ENCODE results near the gene NECTIN1.
A peak's percentile ranks its signal among the peaks of the same experiment; 100 is the strongest.

Gene NECTIN1, protein sequence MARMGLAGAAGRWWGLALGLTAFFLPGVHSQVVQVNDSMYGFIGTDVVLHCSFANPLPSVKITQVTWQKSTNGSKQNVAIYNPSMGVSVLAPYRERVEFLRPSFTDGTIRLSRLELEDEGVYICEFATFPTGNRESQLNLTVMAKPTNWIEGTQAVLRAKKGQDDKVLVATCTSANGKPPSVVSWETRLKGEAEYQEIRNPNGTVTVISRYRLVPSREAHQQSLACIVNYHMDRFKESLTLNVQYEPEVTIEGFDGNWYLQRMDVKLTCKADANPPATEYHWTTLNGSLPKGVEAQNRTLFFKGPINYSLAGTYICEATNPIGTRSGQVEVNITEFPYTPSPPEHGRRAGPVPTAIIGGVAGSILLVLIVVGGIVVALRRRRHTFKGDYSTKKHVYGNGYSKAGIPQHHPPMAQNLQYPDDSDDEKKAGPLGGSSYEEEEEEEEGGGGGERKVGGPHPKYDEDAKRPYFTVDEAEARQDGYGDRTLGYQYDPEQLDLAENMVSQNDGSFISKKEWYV

DNA sequence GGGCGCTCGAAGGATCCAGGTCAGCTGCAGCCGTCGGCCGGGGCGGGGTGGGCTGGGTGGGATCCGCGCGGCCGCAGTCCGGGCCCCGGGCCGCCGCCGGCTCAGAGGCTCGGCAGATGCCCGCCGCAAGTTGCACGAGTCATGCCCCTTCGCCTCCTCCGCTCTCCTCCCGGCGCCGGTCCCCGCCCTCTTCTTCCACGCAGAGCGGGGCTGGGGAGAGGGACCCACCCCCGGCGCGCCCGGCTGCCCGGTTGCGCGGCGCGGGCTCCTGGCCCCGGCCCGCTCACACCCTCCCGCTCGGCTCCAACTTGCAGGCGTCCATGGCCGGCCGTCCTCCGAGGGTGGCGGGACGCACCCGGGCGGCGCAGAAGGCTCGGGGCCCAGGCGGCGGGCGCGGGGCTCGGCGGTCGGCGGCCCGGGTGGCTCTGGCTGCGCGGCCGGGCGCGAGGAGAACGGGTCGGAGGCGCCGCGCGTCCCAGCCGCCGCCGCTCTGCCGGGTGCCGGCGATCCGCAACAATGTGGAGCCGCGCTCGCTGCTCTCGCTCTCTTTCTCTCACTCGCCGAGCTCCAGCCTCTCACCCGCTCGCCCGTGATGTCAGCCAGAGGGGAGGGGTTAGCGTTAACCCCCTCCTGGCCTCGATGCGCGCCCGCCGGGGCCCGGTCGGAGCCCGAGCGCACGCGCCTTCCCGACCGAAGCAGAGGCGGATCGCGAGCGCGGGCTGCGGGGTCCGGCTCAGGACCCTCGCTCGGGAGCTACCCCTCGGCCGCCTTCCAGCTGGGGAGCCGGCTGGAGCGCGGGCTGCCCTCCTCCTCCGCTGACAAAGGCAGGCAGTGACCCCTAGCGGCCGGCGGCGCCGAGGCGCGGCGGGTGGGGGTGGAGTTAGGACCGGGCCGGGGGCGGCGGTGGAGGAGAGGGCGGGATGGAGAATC, at the start of gene NECTIN1:
TSS of gene NECTIN1 (minus strand) at position 550 of the 930 bp plus-strand sequence. CDS start 647 bp downstream, outside the sequence.
- Mint-ChIP-seq H3K4me3 (peak within 1 kb of the TSS; percentile 87), H3K9me3 (no peaks in the 10 kb centered on the region), H3K36me3 (ENCODE audit: low read depth) (no peaks in the 10 kb centered on the region), H3K27ac (peak within 1 kb of the TSS; percentile 86), H3K4me1 (ENCODE audit: low read depth) (peaks cover 43% of the 10 kb centered on the region), H3K27me3 (peaks cover 38% of the 10 kb centered on the region)
- intact Hi-C loops (cut with micrococcal nuclease): loop anchor here (1.0 kb wide), 1 partner anchor 63 kb away; no protein-coding TSS in a partner anchor

DNA sequence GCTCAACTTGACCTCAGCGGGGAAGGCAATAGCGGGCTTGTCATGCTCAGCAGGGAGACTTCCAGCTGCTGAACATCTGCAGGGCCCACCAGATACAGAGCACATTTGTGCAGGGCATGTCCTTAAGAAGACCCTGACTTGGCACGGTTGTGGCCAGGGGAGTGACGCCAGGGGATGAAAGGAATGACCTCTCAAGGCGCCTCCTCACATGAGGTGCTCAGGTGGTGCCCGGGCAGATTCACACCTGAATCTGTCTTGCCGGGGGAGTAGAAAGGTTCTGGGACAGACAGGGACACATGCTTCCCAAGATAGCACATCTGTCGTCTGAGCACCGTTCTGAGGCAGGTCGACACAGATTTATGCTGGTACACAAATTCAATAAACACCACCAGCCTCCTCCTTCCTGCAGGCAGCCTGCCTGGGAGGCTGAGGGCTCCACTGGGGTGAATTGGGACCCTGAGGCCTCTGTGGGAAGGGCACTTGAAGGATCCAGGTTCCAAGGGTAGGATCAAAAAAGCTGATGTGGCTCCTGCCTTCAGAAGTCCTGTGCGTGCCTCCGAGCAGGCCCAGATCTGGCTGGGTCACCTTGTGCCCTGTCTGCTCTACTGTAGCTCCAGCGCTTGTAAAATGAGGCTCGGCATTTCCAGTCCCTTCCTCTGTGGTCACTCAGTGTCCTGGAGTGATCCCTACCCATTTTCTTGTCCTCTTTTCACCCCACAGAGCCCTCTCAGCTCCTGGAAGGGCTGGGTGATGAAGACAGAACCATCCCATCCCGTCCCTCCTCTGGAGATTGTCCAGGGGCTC, 49.6 kb upstream of the NECTIN1 start:
- H3K4me1 Mint-ChIP-seq (ENCODE audit: low read depth): no peaks in the 10 kb centered on the region
- no peak overlapping the region for H3K27ac Mint-ChIP-seq
- peaks cover under 1% of the 10 kb centered on the region for H3K9me3 Mint-ChIP-seq
- no peak overlapping the region for H3K4me3 Mint-ChIP-seq
- H3K27me3 Mint-ChIP-seq: peaks cover 20% of the 10 kb centered on the region
- intact Hi-C loops (cut with micrococcal nuclease): no loop called here
- no peaks in the 10 kb centered on the region for H3K36me3 Mint-ChIP-seq (ENCODE audit: low read depth)

DNA sequence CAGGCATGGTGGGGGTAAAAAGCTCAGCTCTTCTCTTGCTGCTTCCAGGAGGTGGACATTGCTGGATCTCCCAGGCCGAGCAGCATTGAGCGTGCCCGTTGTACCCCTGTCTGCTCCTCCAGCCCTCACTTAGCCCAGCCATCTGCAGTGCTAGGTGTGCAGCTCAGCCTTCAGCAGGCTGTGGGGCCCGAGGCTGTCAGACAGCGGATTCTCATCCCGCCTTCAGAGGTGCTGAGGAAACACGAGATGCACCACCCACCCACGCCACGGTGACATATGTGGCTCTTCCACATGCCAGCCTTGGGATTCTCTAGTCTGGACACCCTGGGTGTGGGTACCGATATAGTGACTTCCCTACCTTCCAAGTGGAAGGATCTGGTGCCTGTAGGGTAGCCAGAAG, 48.9 kb upstream of the NECTIN1 start:
- intact Hi-C loops (cut with micrococcal nuclease): no loop called here
- H3K9me3 Mint-ChIP-seq: no peaks in the 10 kb centered on the region
- no peaks in the 10 kb centered on the region for H3K4me1 Mint-ChIP-seq (ENCODE audit: low read depth)

DNA sequence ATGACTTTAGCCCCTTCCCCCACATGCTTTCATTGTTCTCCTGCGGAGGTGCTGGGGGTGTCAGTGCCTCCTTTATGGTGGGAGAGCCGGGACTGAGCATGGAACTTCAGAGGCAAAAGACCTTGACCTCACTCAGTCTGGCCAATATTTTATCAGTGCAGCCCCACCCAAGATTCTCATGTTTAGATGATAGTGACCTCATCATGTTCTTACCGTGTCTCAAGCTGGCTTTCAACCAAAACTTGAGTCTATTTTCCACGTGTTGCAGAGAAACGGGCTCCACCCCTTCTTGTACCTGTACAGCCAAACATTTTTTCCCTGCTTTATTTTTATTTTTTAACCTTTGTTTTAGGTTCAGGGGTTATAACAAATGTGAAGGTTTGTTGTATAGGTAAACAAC, 47.7 kb upstream of the NECTIN1 start:
- H3K4me1 Mint-ChIP-seq (ENCODE audit: low read depth): no peaks in the 10 kb centered on the region
- peaks cover 12% of the 10 kb centered on the region for H3K27me3 Mint-ChIP-seq
- no peak overlapping the region for H3K27ac Mint-ChIP-seq
- H3K9me3 Mint-ChIP-seq: no peaks in the 10 kb centered on the region
- no peaks in the 10 kb centered on the region for H3K36me3 Mint-ChIP-seq (ENCODE audit: low read depth)
- no peak overlapping the region for H3K4me3 Mint-ChIP-seq
- intact Hi-C loops (cut with micrococcal nuclease): no loop called here

More for the DNA sequence above, 48.9 kb upstream of the NECTIN1 start:
- no peak overlapping the region for H3K27ac Mint-ChIP-seq
- H3K36me3 Mint-ChIP-seq (ENCODE audit: low read depth): no peaks in the 10 kb centered on the region
- peaks cover 20% of the 10 kb centered on the region for H3K27me3 Mint-ChIP-seq
- H3K4me3 Mint-ChIP-seq: no peak overlapping the region

DNA sequence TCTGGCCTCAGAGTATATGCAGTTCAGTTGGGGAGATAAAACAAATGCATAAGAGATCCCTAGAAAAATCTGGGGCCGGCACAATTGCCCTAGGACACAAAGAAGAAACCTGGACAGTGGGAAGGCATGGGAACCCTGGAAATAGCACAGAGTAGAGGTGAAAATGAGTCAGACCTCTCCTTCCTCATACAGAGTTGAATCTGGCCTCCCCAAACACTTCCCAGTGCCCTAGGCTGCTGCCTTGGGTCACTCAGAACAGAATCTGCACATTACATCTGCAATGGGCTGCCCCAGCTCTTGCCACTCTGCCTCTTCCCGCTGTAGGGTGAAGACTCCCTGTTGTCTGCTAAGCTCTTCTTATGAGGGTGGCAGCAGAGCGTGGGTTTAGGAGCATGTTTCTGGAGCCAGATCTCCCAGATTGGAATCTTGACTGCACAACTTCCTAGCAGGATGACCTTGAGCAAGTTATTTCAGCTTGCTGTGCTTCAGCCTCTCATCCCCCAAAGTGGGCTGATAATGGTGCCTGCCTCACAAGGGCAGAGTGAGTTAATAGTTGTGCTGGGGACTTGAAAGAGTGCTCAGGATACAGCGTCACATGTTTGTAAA, 47.1 kb upstream of the NECTIN1 start:
- Mint-ChIP-seq H3K4me3 (no peak overlapping the region), H3K27me3 (peaks cover 12% of the 10 kb centered on the region), H3K27ac (no peak overlapping the region), H3K36me3 (ENCODE audit: low read depth) (no peaks in the 10 kb centered on the region), H3K9me3 (no peaks in the 10 kb centered on the region), H3K4me1 (ENCODE audit: low read depth) (no peaks in the 10 kb centered on the region)
- intact Hi-C loops (cut with micrococcal nuclease): no loop called here

DNA sequence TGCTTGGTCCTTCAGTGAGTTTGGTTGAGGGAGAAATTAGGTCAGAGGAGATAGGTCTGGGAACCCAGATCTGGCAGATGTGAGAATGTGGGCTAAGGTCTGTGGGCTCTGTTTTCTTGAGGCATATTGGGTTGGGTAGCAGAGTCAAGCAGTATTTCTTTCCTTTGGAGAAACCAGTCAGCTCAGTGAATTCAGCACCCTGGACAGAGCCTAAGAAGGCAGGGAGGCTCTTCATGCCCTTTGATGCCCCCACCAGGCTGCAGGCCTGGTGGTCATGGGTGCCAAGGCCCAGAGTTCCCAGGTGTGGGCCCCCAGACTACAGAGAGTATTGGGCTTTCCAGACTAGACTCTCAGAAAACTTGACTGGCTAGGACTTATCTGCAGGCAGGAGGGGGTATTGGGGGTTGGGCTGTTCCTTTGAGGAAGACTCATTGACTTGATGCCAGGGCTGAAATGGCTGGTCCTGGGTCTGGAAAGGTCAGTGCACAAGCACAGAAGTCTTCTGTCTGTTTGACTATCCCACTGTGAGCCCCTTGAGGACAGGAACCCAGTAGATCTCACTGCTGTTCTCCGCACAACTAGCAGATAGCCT, 45.3 kb upstream of the NECTIN1 start:
- H3K27me3 Mint-ChIP-seq: peaks cover 12% of the 10 kb centered on the region

DNA sequence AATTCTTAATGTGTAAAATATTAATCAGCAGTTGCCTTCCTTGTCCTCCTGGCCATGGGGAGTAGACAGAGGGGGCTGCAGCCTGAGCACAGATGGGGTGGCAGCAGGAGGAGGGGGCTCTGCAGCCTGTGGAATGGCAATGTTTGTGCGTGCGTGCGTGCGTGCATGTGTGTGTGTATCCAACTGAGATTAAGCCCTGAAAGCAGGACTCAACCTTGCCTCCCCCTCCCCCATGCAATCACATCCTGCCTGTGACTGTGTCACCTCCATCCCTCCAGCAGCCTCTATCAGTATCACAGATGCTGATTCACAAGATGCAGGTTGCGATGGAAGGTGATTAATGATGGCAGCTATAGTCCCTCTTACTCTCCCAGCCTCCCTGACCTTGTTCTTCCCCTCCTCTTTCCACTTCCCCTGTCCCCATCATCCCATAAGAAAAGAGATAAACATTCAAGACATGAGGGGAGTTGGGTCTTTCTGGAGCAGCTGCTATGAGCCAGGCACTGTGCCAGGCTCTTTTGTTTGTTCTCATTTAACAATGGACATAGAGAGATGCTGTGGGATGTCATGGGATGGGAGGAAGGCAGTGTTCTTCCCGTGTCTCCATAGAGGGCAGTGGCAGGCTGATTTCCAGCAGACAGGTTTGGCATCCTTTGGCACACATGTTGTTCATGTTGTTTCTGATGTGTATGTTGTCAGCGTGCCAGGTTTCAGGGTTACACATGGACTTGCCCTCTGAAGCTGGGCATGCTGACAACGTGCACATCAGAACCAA, 43.8 kb upstream of the NECTIN1 start:
- no peaks in the 10 kb centered on the region for H3K9me3 Mint-ChIP-seq
- intact Hi-C loops (cut with micrococcal nuclease): no loop called here
- H3K27me3 Mint-ChIP-seq: peaks cover 17% of the 10 kb centered on the region
- H3K4me1 Mint-ChIP-seq (ENCODE audit: low read depth): no peaks in the 10 kb centered on the region
- H3K36me3 Mint-ChIP-seq (ENCODE audit: low read depth): no peaks in the 10 kb centered on the region
- no peak overlapping the region for H3K27ac Mint-ChIP-seq
- no peak overlapping the region for H3K4me3 Mint-ChIP-seq

More for the DNA sequence above, 45.3 kb upstream of the NECTIN1 start:
- no peaks in the 10 kb centered on the region for H3K9me3 Mint-ChIP-seq
- no peaks in the 10 kb centered on the region for H3K36me3 Mint-ChIP-seq (ENCODE audit: low read depth)
- no peak overlapping the region for H3K27ac Mint-ChIP-seq
- H3K4me3 Mint-ChIP-seq: no peak overlapping the region
- intact Hi-C loops (cut with micrococcal nuclease): no loop called here
- H3K4me1 Mint-ChIP-seq (ENCODE audit: low read depth): no peaks in the 10 kb centered on the region

DNA sequence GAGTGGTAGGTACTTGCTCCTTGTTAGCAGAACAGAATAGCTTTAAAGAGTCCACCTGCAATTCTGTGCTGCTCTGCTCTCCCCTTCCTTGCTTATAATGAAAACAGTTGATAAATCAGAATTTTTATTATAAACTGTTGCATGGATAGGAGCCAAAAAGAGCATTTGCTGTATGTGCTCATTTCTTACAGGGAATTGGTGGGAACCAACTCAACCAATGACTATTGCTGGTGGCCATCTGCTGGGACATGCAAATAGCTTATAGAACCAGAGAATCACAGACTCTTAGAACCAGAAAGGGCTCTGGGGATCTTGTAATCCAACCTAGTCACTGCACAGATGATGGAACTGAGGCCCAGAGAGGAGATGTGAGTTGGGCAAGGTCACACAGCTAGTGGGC, 43.1 kb upstream of the NECTIN1 start:
- Mint-ChIP-seq H3K4me3 (no peak overlapping the region), H3K27ac (no peak overlapping the region), H3K4me1 (ENCODE audit: low read depth) (no peaks in the 10 kb centered on the region), H3K36me3 (ENCODE audit: low read depth) (no peaks in the 10 kb centered on the region), H3K9me3 (no peaks in the 10 kb centered on the region), H3K27me3 (peaks cover 16% of the 10 kb centered on the region)
- intact Hi-C loops (cut with micrococcal nuclease): no loop called here

DNA sequence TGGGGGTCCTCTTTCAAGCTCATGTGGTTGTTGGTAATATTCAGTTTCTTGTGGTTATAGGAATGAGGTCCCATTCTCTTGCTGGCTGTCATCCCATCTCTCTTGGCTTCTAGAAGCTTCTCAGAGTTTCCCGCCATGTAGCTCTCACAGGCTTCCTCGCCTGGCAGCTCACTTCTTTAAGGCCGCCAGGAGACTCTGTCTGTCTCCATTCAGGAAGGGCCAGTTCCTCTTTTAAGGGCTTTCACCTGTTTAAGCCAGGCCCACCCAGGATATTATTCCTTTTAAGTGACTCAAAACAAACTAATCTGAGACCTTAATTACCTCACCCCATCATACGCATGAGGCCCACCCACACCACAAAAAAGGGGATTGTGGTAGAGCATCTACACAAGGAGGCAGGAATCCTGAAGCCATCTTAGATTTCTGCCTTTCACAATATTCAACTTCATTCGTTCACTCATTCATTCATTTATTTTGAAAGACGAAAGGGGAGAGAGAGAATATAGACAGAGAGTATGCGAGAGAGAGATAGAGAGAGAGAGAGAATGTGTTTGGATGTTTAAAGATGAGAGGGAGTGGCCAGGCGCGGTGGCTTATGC, 42.3 kb upstream of the NECTIN1 start:
- intact Hi-C loops (cut with micrococcal nuclease): no loop called here
- Mint-ChIP-seq H3K36me3 (ENCODE audit: low read depth) (no peaks in the 10 kb centered on the region), H3K27me3 (peaks cover 15% of the 10 kb centered on the region), H3K27ac (no peak overlapping the region), H3K4me3 (no peak overlapping the region), H3K4me1 (ENCODE audit: low read depth) (no peaks in the 10 kb centered on the region), H3K9me3 (no peaks in the 10 kb centered on the region)

DNA sequence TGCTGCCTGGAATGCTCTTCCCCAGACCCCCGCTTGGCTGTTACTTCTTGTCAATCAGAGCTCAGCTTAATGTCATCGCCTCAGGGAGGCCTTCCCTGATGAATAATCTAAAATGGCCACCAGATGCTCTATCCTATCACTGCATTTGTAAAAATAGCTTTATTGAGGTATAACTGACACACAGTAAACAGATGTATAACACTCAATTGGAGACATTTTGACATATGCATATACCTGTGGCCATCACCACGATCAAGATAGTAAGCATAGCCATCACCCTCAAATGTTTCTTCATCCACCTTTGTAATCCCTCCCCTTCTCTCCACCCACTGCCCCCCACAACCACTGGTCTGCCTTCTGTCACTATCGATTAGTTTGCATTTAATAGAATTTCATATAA, 36.6 kb upstream of the NECTIN1 start:
- H3K9me3 Mint-ChIP-seq: no peaks in the 10 kb centered on the region
- H3K27ac Mint-ChIP-seq: no peak overlapping the region
- H3K27me3 Mint-ChIP-seq: peaks cover 29% of the 10 kb centered on the region
- H3K36me3 Mint-ChIP-seq (ENCODE audit: low read depth): no peaks in the 10 kb centered on the region
- intact Hi-C loops (cut with micrococcal nuclease): no loop called here
- H3K4me1 Mint-ChIP-seq (ENCODE audit: low read depth): no peaks in the 10 kb centered on the region
- no peak overlapping the region for H3K4me3 Mint-ChIP-seq

DNA sequence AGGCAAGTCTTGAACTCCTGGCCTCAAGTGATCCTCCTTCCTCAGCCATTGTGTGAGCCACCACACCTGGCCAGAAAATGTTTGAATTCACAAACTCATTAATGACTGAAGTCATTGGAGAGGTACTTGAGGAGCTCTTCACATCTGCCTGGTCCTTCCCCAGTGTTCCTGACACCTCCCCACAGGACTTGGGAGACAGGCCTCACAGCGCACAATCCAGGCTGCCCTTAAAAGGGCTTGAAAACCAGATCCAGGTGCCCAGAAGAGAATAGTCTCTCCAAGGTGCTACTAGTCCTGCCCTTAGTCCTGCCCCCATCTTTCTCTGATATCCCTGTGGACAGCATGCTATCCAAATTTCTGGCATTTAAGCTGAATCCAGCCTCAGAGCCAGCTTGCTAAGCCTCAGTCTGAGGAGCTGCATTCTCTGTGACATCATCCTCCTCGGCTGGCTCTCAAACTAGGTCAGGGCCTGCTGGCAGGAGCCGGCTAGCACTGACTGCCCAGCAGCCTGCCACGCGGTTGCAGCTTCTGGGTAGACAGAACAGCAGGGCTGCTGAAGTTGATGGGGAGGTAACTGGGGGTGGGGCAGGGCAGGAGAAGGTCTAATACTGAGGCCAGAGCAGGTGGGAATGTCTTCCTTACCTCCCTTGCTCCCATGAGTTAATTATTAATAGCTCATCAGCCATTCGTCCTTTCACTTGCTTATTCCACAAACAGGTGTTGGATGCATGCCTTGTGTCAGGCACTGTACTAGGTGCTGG, 35.3 kb upstream of the NECTIN1 start:
- H3K36me3 Mint-ChIP-seq (ENCODE audit: low read depth): no peaks in the 10 kb centered on the region
- intact Hi-C loops (cut with micrococcal nuclease): no loop called here
- H3K4me3 Mint-ChIP-seq: no peak overlapping the region
- H3K4me1 Mint-ChIP-seq (ENCODE audit: low read depth): no peaks in the 10 kb centered on the region
- H3K9me3 Mint-ChIP-seq: no peaks in the 10 kb centered on the region
- no peak overlapping the region for H3K27ac Mint-ChIP-seq
- peaks cover 24% of the 10 kb centered on the region for H3K27me3 Mint-ChIP-seq

All from dendritic cell treated with granulocyte-macrophage colony-stimulating factor and Interleukin-4, amounts not matched to agents 40 ng/mL and 50 ng/mL, for 4 days (primary cell).